ENCODE data around the gene ACSF3. TPM values are rescaled to one million over a fixed set of nuclear protein-coding genes. Genes with fewer than 3 reads are reported as not detected.

ACSF3 gene
- total RNA-seq, 1 experiment from 2014 or later, result 55.2 TPM

DNA sequence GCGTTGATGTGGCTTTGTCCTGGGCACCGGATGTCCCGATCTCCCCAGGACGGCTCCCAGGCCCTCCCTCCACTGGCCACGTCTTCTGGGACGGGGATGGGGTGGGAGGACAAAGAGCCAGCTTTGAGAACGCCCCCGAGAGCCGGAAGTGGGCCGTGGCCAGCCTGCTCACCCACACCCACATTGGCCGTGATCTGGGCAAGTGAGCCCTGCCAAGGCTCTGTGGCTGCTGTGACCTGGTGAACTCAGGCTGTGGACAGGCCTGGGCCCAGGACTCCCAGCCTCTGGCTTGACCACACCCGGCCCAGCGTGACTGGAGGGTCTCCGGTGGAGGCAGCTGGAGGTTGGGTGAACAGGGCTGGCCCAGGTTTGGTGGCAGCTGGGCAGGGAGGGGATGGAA is 81.2 kb downstream of the ACSF3 start:
- TF ChIP-seq, protein P1, sequence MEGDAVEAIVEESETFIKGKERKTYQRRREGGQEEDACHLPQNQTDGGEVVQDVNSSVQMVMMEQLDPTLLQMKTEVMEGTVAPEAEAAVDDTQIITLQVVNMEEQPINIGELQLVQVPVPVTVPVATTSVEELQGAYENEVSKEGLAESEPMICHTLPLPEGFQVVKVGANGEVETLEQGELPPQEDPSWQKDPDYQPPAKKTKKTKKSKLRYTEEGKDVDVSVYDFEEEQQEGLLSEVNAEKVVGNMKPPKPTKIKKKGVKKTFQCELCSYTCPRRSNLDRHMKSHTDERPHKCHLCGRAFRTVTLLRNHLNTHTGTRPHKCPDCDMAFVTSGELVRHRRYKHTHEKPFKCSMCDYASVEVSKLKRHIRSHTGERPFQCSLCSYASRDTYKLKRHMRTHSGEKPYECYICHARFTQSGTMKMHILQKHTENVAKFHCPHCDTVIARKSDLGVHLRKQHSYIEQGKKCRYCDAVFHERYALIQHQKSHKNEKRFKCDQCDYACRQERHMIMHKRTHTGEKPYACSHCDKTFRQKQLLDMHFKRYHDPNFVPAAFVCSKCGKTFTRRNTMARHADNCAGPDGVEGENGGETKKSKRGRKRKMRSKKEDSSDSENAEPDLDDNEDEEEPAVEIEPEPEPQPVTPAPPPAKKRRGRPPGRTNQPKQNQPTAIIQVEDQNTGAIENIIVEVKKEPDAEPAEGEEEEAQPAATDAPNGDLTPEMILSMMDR (IDR thresholded peaks at IDR 0.05; ENCODE audit: insufficient read depth in 1 of 2, low read depth in 1 of 2, low read length in 1 of 2, severe bottlenecking in 1 of 2, unreplicated experiment in 1 of 2), result no peak
- no peaks in the 10 kb centered on the region for H3K36me3 Mint-ChIP-seq (ENCODE audit: insufficient read depth, unreplicated experiment)
- Histone ChIP-seq H3K36me3 (ENCODE audit: control insufficient read depth, insufficient read depth, low read length) (no peaks in the 10 kb centered on the region), H3K9me3 (no peaks in the 10 kb centered on the region), H3K27me3 (replicated peaks; ENCODE audit: control insufficient read depth, insufficient read depth, low read length) (peaks cover 5% of the 10 kb centered on the region), H3K4me1 (peaks cover 17% of the 10 kb centered on the region), H3K4me3 (ENCODE audit: low read depth, low read length) (no peak overlapping the region)
- peaks cover 7% of the 10 kb centered on the region for H3K4me1 Mint-ChIP-seq (ENCODE audit: low read depth, unreplicated experiment)
- POLR2A ChIA-PET, result no interaction called here
- no TSS peak for BruUV-seq (replicated peaks)
- H3K4me3 Mint-ChIP-seq (ENCODE audit: unreplicated experiment), result no peak overlapping the region
- no peaks in the 10 kb centered on the region for H3K9me3 Mint-ChIP-seq (ENCODE audit: unreplicated experiment)
- DNase-seq, result no peak
- CTCF ChIA-PET, result interaction anchor here (1.0 to 1.2 kb wide), 2 partner anchors 8 to 42 kb away, joined by 3 read pairs; partner anchors contain the start of gene ZNF778
- H3K27ac Mint-ChIP-seq (ENCODE audit: unreplicated experiment), result no peak overlapping the region
- peaks cover 8% of the 10 kb centered on the region for H3K27me3 Mint-ChIP-seq (ENCODE audit: insufficient read depth, unreplicated experiment)
- intact Hi-C loops (cut with micrococcal nuclease; ENCODE audit: unreplicated experiment), result no loop called here

DNA sequence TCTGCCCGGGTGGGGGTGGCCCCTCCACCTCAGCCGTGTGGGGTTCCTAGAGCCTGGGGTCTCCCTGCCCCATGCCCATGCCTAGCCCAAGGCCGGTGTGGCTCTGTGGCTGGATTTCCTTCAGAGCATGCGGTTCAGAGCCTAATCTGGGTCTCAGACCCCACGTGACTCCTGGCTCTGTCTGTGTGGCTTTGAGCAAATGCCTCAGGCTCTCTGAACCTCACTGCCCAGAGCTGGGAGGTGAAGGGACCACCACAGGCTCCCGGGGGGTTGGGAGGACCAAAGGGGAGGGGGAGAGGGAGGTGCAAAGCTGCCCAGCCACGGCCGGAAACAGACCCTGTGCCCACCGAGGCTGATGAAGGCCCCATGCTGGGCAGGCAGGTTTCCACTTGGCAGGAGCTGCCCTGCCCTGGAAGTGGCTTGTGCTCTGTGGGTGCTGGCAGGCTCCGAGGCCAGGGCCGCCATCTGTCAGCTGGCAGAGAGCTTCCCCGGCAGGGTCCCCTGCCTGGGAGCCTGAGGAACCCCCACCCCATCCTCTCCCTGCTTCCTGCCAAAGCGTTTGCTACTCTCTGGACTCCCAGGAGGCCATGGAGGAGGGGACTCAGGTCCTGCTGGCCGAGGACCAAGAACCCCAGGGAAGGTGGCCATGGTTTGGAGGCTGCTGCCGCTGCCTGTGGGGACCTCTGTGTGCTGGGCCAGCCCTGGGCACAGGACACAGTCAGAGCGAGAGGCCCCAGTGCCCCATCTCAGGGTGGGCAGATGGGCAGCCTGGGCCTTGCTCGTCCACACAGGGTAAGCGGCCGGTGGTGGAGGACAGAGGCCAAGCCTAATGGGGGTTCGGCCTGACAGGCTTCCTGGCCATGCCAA is 81.9 kb downstream of the ACSF3 start:
- H3K9me3 Mint-ChIP-seq (ENCODE audit: unreplicated experiment), result no peaks in the 10 kb centered on the region
- H3K4me1 Mint-ChIP-seq (ENCODE audit: low read depth, unreplicated experiment), result peaks cover 5% of the 10 kb centered on the region
- no peaks in the 10 kb centered on the region for H3K9me3 ChIP-seq
- H3K4me3 ChIP-seq (ENCODE audit: low read depth, low read length), result no peak overlapping the region
- DNase-seq, result no peak
- no peaks in the 10 kb centered on the region for H3K36me3 Mint-ChIP-seq (ENCODE audit: insufficient read depth, unreplicated experiment)
- POLR2A ChIA-PET, result no interaction called here
- peaks cover 13% of the 10 kb centered on the region for H3K4me1 ChIP-seq
- no peak overlapping the region for H3K4me3 Mint-ChIP-seq (ENCODE audit: unreplicated experiment)
- no peaks in the 10 kb centered on the region for H3K36me3 ChIP-seq (ENCODE audit: control insufficient read depth, insufficient read depth, low read length)
- H3K27me3 ChIP-seq (replicated peaks; ENCODE audit: control insufficient read depth, insufficient read depth, low read length), result peaks cover 5% of the 10 kb centered on the region
- intact Hi-C loops (cut with micrococcal nuclease; ENCODE audit: unreplicated experiment), result no loop called here
- CTCF ChIA-PET, result no interaction called here
- TF ChIP-seq, protein P1 (IDR thresholded peaks at IDR 0.05; ENCODE audit: insufficient read depth in 1 of 2, low read depth in 1 of 2, low read length in 1 of 2, severe bottlenecking in 1 of 2, unreplicated experiment in 1 of 2), result no peak
- H3K27ac Mint-ChIP-seq (ENCODE audit: unreplicated experiment), result no peak overlapping the region
- H3K27me3 Mint-ChIP-seq (ENCODE audit: insufficient read depth, unreplicated experiment), result peaks cover 8% of the 10 kb centered on the region
- BruUV-seq (replicated peaks), result no TSS peak

DNA sequence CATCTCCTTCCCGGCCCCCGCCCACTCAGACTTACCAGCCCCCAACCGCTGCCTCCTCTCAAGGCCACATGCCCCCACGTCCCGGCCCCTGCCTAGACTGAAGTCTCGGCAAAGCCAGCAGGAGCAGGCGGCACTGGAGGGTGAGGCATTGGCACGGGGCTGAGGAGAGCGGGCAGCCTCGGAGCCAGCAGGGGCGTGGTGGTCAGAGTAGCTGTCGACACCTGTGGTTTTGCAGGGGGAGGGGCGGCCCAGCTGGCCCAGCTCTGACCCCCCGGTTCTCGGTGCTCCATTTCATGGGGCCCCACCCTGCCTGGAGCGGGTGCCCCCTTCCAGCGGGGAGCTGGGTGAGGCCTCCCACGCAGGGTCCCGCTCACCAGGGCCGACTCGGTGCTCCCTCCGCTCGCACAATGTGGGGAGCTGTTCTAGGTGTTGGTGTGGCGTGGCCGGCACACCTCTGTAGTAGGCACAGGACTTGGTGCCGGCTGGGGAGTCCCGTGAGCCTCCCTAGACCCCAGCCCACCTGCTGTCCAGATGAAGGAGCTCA is 82.6 kb downstream of the ACSF3 start:
- no peak overlapping the region for H3K4me3 Mint-ChIP-seq (ENCODE audit: unreplicated experiment)
- ChIA-PET POLR2A (no interaction called here), CTCF (no interaction called here)
- DNase-seq, result no peak
- peaks cover 8% of the 10 kb centered on the region for H3K27me3 Mint-ChIP-seq (ENCODE audit: insufficient read depth, unreplicated experiment)
- H3K27me3 ChIP-seq (replicated peaks; ENCODE audit: control insufficient read depth, insufficient read depth, low read length), result peaks cover 5% of the 10 kb centered on the region
- BruUV-seq (replicated peaks), result no TSS peak
- H3K27ac Mint-ChIP-seq (ENCODE audit: unreplicated experiment), result no peak overlapping the region
- H3K36me3 Mint-ChIP-seq (ENCODE audit: insufficient read depth, unreplicated experiment), result no peaks in the 10 kb centered on the region
- intact Hi-C loops (cut with micrococcal nuclease; ENCODE audit: unreplicated experiment), result no loop called here
- no peaks in the 10 kb centered on the region for H3K9me3 Mint-ChIP-seq (ENCODE audit: unreplicated experiment)
- no peaks in the 10 kb centered on the region for H3K4me1 Mint-ChIP-seq (ENCODE audit: low read depth, unreplicated experiment)
- TF ChIP-seq, protein P1 (IDR thresholded peaks at IDR 0.05; ENCODE audit: insufficient read depth in 1 of 2, low read depth in 1 of 2, low read length in 1 of 2, severe bottlenecking in 1 of 2, unreplicated experiment in 1 of 2), result no peak
- H3K9me3 ChIP-seq, result no peaks in the 10 kb centered on the region
- peaks cover 8% of the 10 kb centered on the region for H3K4me1 ChIP-seq
- no peak overlapping the region for H3K4me3 ChIP-seq (ENCODE audit: low read depth, low read length)
- H3K36me3 ChIP-seq (ENCODE audit: control insufficient read depth, insufficient read depth, low read length), result no peaks in the 10 kb centered on the region
